CD4-positive, alpha-beta T cell treated with Interleukin-6 at 100 ng/mL for 8 hours (primary cell): ENCODE measurements around the gene EVA1B.

Experiments used
- DNase-seq: peaks from one replicate; pipeline ENCODE4 v3.0.0-alpha.2; 2020; ENCODE audit warnings: mixed read lengths, low spot score

The EVA1B gene, protein sequence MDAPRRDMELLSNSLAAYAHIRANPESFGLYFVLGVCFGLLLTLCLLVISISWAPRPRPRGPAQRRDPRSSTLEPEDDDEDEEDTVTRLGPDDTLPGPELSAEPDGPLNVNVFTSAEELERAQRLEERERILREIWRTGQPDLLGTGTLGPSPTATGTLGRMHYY

DNA sequence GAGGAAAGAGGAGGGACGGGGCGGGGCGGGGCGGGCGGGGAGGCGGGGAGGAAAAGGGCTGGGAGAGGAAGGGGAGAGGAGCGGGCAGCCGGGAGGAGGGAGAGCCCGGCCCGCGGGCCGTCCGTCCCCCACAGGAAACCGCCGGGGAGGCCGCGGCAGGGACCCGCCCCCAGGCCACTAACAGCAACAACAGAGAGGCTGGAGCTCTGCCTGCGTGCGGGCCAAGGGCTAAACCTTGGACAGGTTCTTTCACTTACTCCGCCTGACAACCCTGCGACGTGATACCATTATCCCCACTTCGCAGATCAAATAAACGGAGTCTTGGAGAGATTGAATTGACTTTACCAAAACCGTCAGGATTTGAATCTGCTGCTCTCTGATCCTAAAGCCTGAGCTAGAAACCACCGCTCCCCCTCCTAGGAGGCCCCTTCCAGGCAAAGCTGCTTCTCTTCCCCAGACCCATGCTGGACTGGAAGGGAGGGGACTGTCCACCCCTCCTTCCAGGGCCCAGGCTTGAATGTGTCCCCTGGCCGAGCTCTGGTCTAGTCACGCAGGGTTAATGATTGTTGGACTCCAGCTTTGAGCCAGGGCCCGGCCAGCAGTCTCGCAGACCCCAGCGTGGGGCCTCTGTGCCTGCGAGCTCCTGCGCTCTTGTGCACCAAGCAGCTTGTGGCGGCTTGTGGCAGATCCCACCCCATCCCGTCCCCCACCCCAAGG, at the start of gene EVA1B:
Gene EVA1B (minus strand): TSS at position 10 of the 717 bp plus-strand sequence. CDS start 608 bp downstream, outside the sequence.
- peak; percentile 47 for DNase-seq

- DNase-seq = no peak
Measured at GRCh38 chr1:36372617-36373016, 49.2 kb upstream of the EVA1B start.

DNA sequence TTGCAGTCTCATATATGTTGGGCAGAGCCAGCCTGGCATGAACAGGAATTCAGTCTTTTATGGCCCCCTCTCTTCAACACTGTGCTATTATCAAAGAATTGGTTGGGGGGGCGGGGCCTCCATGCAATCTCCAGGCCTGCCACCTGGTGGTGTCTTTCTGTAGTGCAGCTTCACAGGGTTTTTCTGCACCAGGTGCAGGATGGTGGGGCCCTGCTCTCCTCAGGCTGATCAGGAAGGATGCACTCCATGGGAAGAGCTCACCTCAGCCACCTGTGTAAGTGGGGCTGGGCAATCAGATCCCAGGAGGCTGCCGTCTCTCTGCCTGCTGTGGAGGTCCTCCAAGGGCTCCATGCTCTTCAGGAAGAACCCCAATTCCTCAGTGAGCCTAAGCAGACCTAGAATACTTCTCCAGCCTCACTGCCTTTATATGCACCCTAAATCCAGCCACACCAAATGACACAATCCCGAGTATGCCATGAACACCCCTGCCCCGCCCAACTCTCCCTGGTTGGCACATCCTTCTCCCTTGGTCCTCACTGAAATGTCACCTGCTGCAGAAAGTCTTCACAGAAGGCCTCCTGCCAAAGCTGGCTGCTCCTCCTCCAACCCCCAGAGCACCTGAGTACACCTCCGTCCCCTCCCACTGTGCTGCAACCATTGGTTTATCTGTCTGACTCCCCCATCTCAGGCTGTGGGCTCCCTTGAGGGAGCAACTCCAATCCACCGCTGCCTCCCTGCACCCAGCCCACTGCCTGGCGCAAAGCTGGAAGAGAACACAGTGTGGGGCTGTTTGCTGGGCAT, 45.8 kb upstream of the EVA1B start:
- DNase-seq = peak; percentile 78

DNA sequence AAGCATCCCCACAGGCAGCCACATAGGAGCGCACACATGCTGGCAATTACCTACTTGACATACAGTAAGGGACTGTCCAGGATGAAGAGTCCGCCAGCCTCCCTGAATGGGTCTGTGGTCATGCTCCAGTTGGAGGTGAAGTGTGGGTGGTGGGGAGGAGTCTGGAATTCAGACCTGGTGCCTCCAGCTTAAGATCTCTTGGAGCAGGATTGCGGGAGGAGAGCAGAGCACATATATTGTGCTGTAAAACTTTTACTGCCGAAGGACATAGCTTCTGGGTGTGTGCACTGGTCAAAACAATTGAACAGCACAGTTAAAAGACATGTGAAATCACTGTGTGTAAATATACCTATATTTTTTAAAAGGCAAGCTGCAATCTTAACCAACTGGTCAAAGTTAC, 44.4 kb upstream of the EVA1B start:
- DNase-seq = no peak

DNA sequence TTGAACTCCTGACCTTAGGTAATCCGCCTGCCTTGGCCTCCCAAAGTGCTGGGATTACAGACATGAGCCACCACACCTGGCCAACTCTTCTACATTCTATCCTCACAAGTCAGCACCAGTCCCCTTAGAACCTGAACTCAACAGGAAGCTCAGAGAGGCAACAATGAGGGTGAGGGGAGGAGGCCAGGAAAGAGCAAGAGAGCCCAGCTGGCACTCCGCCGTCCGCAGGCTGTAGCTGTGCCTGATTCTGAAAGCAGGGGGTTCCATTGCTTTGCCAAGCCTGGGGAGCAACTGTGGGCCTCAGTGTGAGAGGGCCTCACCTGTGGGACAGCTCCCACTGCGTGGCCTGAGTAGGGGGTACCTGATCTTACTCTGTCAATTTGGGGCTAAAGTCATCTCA, 43.6 kb upstream of the EVA1B start:
- peak; percentile 69 for DNase-seq

- DNase-seq = peak; percentile 75
Measured at GRCh38 chr1:36366091-36366661, 42.7 kb upstream of the EVA1B start.

DNA sequence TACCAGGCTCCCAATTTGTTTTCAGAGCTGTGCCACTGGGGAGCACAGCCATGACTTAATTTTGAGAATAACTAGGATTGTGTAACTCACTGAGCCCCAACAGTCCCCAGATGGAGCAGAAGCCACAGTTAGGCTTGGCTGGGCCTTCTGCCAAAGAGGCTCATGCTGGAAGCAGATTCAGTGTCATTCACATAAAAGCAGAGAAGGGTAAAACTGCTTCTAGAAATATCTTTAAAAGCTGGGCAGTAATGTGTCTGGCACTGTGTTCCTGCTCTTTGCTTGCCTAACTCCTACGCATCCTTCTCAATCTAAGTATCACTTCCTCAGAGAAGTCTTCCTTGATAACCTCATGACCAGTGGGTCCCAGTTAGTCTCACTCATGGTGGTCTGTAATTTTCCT, 41.9 kb upstream of the EVA1B start:
- DNase-seq = no peak

DNA sequence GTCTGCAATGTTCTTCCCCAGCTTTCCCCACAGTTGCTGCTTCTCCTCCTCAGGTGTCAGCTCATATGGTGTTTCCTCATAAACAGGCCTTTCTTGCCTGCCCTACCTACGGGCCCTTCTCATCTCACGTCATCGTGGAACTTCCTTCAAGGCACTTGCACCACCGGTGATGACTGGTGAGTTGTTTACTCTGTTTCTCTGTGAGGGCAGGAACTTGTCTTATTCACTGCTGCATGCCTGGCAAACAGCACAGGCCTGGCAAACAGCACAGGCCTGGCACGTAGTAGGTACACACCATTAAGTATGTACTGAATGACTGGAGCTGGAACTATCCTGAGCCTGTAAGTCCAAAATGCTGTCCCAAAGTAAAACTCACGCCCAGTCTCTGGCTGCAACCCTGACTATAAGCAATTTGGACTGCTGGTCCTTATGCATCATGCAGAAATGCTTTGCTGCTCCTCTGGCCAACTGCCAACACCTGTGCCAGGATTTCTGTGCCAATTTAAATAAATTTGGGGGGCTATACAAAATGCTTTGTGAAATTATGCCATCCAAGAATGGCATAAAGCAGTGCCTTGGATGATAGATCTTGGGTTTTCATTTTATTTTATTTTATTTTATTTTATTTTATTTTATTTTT, 36.6 kb upstream of the EVA1B start:
- DNase-seq = peak; percentile 45

DNA sequence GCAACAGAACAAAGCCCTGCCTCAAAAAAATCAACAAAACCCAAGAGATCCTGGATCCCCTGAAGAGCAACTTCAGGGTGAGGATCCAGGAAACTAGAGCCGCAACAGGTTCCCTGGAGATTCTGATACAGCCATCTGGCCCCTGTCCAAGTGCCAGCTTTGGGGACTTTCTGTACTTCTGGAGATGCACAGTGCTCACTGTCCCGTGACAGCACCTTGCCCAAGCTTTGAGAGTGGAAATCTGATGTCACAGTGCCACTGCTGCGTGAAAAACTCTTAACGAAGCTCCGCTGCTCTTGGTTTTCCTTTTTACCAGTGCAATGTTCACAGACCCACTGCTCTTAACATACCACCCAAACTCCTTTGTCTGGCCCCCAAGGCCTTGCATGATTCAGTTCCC, 35.9 kb upstream of the EVA1B start:
- DNase-seq = no peak

GRCh38 chr1:36358514-36359084, 35.2 kb upstream of the EVA1B start:
- DNase-seq = no peak

GRCh38 chr1:36355811-36356210, 32.4 kb upstream of the EVA1B start:
- DNase-seq = no peak

DNA sequence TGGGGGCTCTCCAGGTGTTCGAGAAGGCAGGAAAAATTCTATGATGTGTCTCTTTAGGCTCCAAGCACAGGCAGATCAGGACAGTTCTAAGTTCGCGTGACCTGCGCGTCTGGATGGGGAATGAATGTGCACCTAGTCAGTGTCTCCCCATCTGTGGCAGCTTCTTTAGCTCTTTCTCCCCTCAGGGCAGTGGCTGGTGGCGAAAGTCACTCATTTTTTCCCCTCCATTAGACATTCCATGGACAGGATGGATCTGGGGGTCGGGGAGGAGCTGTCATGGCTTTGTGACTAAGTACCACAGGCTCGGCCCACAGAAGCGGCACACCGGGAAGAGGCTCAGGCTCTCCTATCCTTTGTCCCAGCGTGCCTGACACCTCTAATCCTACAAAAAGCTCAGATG, 31.0 kb upstream of the EVA1B start:
- DNase-seq = no peak

GRCh38 chr1:36352910-36353878, 29.7 kb upstream of the EVA1B start:
- DNase-seq = no peak

DNA sequence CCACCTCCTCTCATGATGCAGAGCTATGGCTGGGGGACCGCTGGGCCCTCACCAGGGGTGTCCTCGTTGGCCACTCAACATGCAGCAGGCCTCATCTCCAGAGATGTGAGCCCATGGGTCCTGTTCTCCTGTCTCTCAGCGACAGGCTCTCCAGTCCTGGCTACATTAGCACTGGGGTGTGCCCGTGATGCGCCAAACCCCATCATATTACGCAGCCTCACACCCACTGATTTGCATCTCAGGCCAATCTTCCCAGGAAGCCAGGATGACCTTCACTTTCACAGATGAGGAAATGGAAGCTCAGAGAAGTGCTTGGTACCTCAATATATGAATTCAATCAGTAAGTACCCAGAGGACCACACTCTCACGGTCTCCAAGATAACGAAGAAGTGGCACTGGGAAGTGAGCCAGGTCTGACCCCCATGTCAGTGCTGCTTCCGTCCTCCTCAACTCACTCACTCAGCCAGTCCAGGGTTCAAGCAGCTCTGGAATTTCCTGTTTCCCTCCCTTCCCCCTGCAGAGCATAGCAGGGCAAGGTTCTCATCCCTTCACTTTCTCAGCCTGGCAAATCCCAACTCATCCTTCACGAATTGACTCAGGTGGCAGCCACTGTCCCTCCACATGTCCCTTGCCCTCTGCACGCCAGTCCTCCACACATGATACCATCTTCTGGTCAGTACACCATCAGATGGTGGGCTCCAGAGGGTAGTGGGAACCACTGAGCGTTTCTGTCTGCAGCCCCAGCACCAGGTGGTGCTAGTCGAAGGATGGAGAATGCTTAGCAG, 28.9 kb upstream of the EVA1B start:
- DNase-seq = no peak

DNA sequence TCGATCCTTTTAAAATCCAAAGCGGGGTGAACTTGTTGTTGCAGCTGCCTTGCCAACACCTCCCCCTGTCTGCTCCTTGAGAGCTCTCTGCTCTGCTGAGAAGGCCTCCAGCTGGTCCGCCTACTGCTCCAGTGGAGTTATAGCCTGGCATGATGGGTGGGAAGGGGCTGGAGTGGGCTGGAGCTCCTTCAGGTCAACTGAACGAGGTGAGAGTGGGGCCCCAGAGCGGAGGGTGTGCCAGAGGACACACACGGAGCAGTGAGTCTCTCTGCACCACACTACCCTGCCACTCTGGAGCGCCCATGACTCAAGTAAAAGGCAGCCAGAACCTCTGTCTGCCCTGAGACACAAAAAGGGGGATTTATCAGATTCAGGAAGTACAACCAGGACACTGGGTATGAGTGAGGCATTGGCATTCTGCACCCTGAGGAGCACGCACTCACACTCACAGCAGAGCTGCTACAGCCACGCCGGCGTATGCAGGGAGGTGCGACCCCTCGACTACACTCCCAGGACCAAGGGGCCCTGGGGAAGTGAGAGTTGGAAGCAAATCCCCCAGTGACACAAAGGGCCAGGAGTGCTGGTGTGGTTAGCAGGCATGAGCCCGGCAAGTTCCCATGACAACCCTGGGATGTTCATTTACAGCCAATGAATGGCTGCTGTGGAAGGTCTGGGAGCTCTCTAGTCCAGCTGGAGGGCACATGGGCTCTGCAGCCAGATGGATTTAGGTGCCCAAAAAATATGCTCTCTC, 28.0 kb upstream of the EVA1B start:
- no peak for DNase-seq

DNA sequence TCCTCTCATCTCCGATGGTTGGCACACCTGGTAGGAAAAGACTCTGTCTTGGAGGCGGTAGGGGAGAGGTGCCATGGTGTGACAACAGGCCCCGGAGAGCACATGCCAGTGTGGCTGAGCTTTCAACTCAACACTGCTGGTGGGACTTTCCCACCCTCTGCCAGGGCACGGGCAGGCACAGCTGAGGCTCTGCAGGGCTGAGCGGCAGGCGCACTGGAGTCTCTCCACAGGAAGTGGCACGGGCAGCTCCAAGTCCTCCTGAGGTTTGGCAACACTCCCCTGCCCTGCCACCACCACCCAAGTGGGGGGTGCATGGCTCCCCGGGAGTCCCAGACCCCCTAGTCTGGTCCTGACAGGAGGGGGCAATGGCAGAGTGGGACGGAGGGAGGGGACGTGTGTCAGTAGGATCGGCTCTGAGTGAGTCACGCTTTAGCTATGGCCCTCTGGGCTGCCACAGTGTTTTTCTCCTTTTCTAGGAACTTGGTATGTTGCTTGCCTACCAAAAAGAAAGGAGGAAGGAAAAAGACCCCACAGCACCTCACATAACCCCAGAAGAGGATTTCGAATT, 27.3 kb upstream of the EVA1B start:
- DNase-seq = peak; percentile 57

- DNase-seq = no peak
Measured at GRCh38 chr1:36349839-36350238, 26.4 kb upstream of the EVA1B start.

- no peak for DNase-seq
Measured at GRCh38 chr1:36349241-36349671, 25.8 kb upstream of the EVA1B start.
